ENCODE measurements around the gene CCDC28B.
"Not testable (repeated sequence)": the region's sequence is repeated elsewhere in the genome, so short reads cannot be mapped to it uniquely, and the experiment has no call there.

The CCDC28B gene

DNA sequence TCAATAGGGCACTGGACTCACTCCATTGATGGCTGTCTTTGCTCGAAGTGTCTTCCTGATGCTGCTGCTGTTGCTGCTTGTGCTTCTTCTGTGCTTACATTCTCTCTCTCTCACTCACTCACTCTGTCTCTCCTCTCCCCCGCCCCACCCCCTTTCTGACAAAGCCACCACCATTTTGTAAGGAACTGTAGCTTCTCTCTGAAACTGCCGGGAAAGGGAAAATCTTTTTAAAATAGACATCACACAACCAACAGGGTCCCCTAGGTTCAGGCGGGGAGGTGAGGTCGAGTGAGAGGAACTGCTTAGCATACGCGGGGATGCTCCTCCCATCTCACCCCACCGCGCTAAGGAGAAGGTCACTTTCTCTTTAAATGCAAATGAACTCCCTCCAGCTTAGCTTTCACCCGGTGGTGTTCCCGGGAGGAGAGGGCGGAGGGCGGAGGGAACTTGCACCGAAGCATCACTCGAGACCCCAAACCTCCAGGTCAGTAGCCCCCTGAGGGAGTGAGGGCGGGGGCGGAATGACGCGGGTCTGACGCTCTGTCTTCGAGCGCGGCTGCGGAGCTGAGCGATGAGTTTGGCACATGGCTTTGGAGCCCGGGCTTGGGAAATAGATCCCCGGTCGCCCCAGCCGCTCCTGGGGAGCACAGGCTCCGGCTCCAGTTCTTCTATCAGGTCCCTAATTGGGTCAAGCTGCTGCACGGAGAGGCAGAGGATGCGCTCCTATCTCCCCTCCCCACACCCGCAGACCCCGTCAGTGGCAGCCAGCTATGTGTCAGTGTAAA lies at the start of gene CCDC28B:
Gene CCDC28B, plus strand, starts transcription at position 370 of the 785 bp plus-strand sequence. CDS start 1,341 bp downstream, outside the sequence.
- peak; percentile 67 for DNase-seq (ENCODE audit: low read depth, low spot score)

DNA sequence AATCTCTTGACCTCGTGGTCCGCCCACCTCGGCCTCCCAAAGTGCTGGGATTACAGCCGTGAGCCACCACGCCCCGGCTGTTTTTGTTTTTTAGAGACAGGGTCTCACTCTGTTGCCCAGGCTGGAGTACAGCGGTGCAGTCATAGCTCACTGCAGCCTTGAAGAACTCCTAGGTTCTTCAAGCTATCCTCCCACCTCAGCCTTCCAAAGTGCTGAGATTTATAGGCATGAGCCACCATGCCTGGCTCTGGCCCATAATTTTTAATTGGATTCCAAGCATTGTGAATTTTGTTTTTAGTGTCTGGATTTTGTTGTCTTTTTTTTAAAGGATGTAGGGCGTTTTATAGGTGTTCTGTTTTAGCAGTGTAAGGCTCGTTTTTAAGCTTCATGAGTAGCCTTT lies 49.5 kb upstream of the CCDC28B start:
- DNase-seq (ENCODE audit: low read depth, low spot score): no peak

DNA sequence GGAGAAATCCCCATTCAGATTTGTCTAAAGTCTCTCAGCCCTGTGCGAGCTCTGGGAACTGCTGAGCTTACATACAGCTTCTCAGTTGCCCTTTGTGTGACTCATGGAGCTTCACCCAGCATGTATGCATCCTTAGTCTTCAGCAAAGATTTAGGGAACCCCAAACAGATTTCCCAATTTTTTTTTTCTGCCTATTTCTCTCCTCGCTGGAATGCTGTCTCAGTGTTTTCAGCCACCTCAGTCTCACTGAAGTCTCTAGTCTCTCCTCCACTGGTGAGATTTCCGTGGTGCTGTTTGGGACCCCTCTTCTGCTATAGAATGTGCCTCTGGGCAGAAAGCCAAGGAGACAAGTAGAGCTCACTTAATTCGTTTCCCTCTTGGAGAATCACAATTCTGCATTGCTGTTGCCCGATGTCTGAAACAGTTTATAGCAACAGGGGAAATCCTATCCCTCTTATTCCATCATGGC lies 49.0 kb upstream of the CCDC28B start:
- DNase-seq (ENCODE audit: low read depth, low spot score): peak; percentile 38

DNA sequence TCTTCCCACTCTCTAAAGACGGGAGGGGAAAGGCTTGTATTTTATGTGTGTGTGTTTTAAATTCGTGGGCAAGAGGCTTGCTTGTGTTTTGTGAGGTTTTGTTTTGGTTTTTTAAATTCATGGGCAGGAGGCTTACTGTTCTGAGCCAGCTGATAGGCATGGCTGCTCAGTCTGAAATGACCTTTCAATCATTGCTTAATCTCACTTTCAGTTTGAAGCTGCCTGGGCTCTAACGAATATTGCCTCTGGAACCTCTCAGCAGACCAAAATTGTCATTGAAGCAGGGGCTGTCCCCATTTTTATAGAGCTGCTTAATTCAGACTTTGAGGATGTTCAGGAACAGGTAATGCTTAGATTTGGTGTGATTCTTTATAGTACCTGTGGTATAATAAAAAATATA lies 41.2 kb upstream of the CCDC28B start:
- DNase-seq (ENCODE audit: low read depth, low spot score): no peak

DNA sequence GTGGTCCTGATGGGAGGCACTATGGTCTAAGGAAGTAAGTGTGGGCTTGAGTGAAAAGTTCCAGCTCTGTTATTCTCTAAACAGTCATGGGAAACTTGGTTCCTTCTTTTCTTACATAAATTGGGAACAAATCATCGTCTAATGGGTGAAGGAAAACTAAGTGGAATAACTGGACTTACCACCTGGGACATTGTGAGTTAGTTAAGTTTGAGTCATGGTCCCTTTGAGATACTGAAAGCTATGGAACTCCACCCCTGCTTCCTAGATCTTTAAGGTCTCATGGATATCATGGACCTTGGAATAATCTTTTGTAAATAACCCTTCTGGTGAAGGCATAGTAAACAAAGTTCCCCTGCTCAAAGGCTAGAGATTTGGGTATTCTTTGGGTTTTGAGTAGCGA lies 37.0 kb upstream of the CCDC28B start:
- no peak for DNase-seq (ENCODE audit: low read depth, low spot score)

- DNase-seq (ENCODE audit: low read depth, low spot score): not testable (repeated sequence)
These were observed 34.8 kb upstream of the CCDC28B start for GRCh38 chr1:32165633-32166032.

DNA sequence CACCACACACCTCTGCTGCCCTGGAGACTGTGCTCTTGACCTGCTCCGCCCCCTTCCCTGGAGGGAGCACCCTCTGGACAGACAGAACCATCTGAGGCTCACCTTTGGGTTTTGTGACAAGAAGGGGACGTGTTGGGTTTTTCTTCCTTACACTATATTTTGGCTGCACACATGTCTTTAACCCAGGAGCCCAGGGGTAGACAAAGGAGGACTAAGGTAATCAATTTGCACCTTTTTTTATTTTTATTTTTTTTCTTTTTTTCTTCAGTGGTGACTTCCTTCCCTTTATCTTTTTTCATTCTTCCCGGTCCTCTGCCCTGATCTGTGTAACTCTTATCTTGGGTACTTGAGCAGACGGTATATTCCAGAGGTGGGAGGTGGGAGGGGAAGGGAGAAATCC lies 29.4 kb upstream of the CCDC28B start:
- no peak for DNase-seq (ENCODE audit: low read depth, low spot score)

- no peak for DNase-seq (ENCODE audit: low read depth, low spot score)
These were observed 27.7 kb upstream of the CCDC28B start for GRCh38 chr1:32172621-32173245.

DNA sequence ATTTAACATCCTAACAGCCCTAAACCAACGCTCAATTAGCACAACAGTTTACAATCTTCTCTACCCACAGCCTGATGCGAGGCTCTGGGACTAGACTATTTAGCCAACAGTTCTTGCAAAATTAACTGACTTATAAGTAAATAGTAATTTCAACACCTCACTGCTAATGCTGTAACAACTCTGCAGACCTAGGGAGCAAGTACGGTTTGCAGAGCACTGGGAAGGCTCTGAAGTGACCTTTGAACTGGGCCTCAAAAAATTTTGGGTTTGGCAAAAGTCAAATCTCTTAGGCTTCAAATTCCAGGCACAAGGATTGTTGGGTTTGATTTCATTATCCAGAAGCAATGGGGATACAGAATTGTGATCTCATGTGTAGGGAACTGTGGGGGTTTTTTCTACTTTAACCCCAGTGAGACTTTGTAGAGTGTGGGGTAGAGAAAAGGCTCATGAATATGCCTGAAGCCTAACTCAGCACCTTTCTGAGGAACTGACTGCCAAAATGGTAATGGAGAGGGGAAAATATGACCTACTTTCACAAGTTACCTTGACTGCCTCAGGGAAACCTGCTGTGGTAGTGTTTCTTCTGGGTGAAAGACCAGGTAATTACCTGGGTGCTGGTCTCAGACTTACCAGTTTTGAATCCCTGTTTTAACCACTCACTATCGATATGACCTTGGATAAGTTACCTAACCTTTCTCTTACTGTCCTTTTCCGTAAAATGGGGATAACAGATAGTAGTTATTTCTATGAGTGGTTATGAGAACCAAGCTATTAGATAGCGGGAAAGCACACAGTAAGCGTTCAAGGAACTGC lies 21.8 kb upstream of the CCDC28B start:
- DNase-seq (ENCODE audit: low read depth, low spot score): no peak

DNA sequence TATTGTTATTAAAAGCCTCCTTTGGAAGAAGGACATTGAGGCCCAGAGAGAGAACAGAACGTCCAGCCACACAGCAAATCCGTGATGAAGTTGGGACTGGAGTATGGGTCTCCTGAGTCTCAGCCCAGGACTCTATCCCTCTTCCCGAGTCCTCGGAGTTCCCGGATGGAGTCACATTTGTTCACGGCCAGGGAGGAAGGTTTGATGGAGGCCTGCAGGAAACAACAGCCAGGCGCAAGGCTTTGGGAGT lies 21.3 kb upstream of the CCDC28B start:
- DNase-seq (ENCODE audit: low read depth, low spot score): no peak

GRCh38 chr1:32179443-32180185 lies 20.8 kb upstream of the CCDC28B start, which contains the start of gene TXLNA:
Gene TXLNA (plus strand): TSS chr1:32179675. CDS start chr1:32180346, 671 bp downstream.
- peak; percentile 66 for DNase-seq (ENCODE audit: low read depth, low spot score)

GRCh38 chr1:32180186-32181060 lies 20.0 kb upstream of the CCDC28B start:
- DNase-seq (ENCODE audit: low read depth, low spot score): no peak

DNA sequence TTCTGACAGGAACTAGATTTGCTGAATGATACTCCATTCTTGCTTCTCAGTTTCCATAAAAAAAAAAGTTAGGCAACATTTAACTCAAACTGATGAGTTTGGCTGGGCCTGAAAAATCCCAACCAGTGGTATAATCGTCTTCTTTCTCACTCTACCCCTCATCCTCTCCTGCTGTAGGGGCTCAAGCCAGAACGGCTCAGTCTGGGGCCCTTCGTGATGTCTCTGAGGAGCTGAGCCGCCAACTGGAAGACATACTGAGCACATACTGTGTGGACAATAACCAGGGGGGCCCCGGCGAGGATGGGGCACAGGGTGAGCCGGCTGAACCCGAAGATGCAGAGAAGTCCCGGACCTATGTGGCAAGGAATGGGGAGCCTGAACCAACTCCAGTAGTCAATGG lies 19.3 kb upstream of the CCDC28B start:
- DNase-seq (ENCODE audit: low read depth, low spot score): no peak

GRCh38 chr1:32181563-32181962 lies 18.8 kb upstream of the CCDC28B start:
- DNase-seq (ENCODE audit: low read depth, low spot score): no peak

GRCh38 chr1:32182060-32182459 lies 18.3 kb upstream of the CCDC28B start:
- no peak for DNase-seq (ENCODE audit: low read depth, low spot score)

DNA sequence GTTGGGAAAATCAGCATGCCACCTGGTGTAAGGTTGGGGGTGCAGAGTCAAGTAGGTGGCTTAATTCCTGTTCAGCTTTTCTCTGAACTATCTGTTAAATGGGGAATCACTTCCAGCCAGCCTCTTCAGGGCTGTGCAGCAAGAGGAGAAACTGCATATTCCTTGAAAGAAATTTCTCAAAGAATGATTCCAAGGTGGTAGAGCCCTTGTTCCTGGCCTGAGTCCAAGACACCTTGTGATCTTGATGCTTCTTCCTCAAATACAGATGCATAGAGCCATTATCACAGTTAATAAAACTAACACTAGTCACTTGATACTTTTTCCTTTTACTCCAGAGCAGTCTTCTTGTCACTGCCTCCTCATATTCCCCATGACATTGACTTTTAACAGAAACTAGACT lies 15.7 kb upstream of the CCDC28B start:
- no peak for DNase-seq (ENCODE audit: low read depth, low spot score)

DNA sequence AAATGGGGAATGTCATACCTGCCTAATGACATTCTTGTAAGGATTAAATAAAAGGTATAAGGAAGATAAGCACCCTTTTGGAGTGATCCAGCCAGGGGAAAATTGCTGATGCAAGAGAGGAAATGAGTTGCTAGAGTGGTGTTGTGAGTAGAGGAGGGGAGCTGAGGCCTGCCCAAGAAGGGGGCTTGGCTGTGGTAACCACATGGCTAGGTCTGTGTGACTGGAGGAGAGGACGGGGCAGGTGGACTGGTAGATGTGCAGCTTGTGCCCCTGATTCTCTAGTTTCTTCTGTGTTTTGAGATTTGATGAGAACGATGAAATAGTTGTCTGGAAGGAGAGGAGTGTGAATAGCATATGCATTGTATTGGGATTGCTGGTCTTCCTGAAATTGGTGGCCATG lies 14.3 kb upstream of the CCDC28B start:
- DNase-seq (ENCODE audit: low read depth, low spot score): no peak

GRCh38 chr1:32186491-32186890 lies 13.9 kb upstream of the CCDC28B start:
- no peak for DNase-seq (ENCODE audit: low read depth, low spot score)

- DNase-seq (ENCODE audit: low read depth, low spot score): no peak
These were observed 12.5 kb upstream of the CCDC28B start for GRCh38 chr1:32187850-32188249.

- no peak for DNase-seq (ENCODE audit: low read depth, low spot score)
These were observed 8.0 kb upstream of the CCDC28B start for GRCh38 chr1:32192220-32192948.
